MM.1S (cell line): ENCODE results near the gene MSI2.

Experiments
- DNase-seq: peaks from one replicate; pipeline ENCODE4 v3.0.0-alpha.2; 2015
- H2AFZ ChIP-seq: fragments of 300-600 bp; sonication (generic); 2 replicates; pipeline ENCODE4 v1.6.0; 2016; ENCODE audit warnings: antibody characterized with exemption, low read length
- H3F3A ChIP-seq: fragments of 300-600 bp; sonication (generic); 2 replicates; pipeline ENCODE4 v1.6.1; 2016; ENCODE audit warnings: mild to moderate bottlenecking, antibody characterized with exemption, low read length, moderate library complexity, mixed read lengths; ENCODE audit not compliant: insufficient read depth
- H3K27ac ChIP-seq: fragments of 300-600 bp; sonication (generic); 2 replicates; pipeline ENCODE4 v1.5.1; 2016; ENCODE audit warnings: mild to moderate bottlenecking, low read length
- H3K27me3 ChIP-seq: fragments of 300-600 bp; sonication (generic); replicated peaks from 2 replicates; pipeline ENCODE4 v1.6.0; 2016; ENCODE audit warnings: low read length; ENCODE audit not compliant: insufficient read depth
- H3K36me3 ChIP-seq: fragments of 300-600 bp; sonication (generic); replicated peaks from 2 replicates; pipeline ENCODE4 v1.6.1; 2016; ENCODE audit warnings: mild to moderate bottlenecking, low read length, mixed read lengths; ENCODE audit not compliant: insufficient read depth
- H3K4me1 ChIP-seq: fragments of 300-600 bp; sonication (generic); 2 replicates; pipeline ENCODE4 v1.6.1; 2016; ENCODE audit warnings: low read length, mixed read lengths
- H3K4me2 ChIP-seq: fragments of 300-600 bp; sonication (generic); 2 replicates; pipeline ENCODE4 v1.6.0; 2016; ENCODE audit warnings: low read depth, low read length
- H3K4me3 ChIP-seq: fragments of 300-600 bp; sonication (generic); 2 replicates; pipeline ENCODE4 v1.5.1; 2016; ENCODE audit warnings: low read length, mixed read lengths
- H3K79me2 ChIP-seq: fragments of 300-600 bp; sonication (generic); 2 replicates; pipeline ENCODE4 v1.6.1; 2016; ENCODE audit warnings: mixed run types, low read length, mixed read lengths
- H3K9ac ChIP-seq: fragments of 300-600 bp; sonication (generic); 2 replicates; pipeline ENCODE4 v1.6.1; 2016; ENCODE audit warnings: low read length, mixed read lengths
- H3K9me2 ChIP-seq: fragments of 300-600 bp; sonication (generic); replicated peaks from 2 replicates; pipeline ENCODE4 v1.6.1; 2016; ENCODE audit warnings: mild to moderate bottlenecking, low read length, mixed read lengths; ENCODE audit not compliant: insufficient read depth
- H3K9me3 ChIP-seq: fragments of 300-600 bp; sonication (generic); replicated peaks from 2 replicates; pipeline ENCODE4 v1.6.1; 2016; ENCODE audit warnings: mild to moderate bottlenecking, low read length, mixed read lengths; ENCODE audit not compliant: insufficient read depth
- H4K20me1 ChIP-seq: fragments of 300-600 bp; sonication (generic); 2 replicates; pipeline ENCODE4 v1.6.1; 2016; ENCODE audit warnings: mild to moderate bottlenecking, low read length, moderate library complexity, mixed read lengths; ENCODE audit not compliant: insufficient read depth
- CTCF ChIP-seq: fragments of 300-600 bp; sonication (generic); IDR thresholded peaks from 2 replicates; pipeline ENCODE4 v1.5.1; 2016; ENCODE audit warnings: antibody characterized with exemption, low read length, mixed read lengths
- EZH2 ChIP-seq: fragments of 300-600 bp; sonication (generic); optimal IDR thresholded peaks from 2 replicates; pipeline ENCODE3; 2017; ENCODE audit warnings: low read depth, mild to moderate bottlenecking, antibody characterized with exemption, low read length, mixed read lengths
- EZH2phosphoT487 ChIP-seq: fragments of 300-600 bp; sonication (generic); IDR thresholded peaks from 2 replicates; pipeline ENCODE4 v1.6.1; 2018; ENCODE audit warnings: antibody characterized with exemption, low read length

The MSI2 gene

GRCh38 chr17:57210972-57211411 is 45.3 kb upstream of the MSI2 start:
- Histone ChIP-seq H3K4me1 (no peaks in the 10 kb centered on the region), H4K20me1 (no peaks in the 10 kb centered on the region), H3F3A (no peaks in the 10 kb centered on the region), H3K9me3 (no peaks in the 10 kb centered on the region), H3K27me3 (no peaks in the 10 kb centered on the region), H2AFZ (no peak overlapping the region), H3K4me3 (no peak overlapping the region), H3K79me2 (no peaks in the 10 kb centered on the region), H3K4me2 (no peak overlapping the region), H3K36me3 (no peaks in the 10 kb centered on the region), H3K9me2 (no peaks in the 10 kb centered on the region), H3K9ac (no peak overlapping the region), H3K27ac (no peak overlapping the region)
- DNase-seq: no peak
- TF ChIP-seq EZH2 (no peak), EZH2phosphoT487 (no peak), CTCF (no peak)

GRCh38 chr17:57211543-57211942 is 44.8 kb upstream of the MSI2 start:
- Histone ChIP-seq H3K79me2 (no peaks in the 10 kb centered on the region), H3K4me3 (no peak overlapping the region), H2AFZ (no peak overlapping the region), H4K20me1 (no peaks in the 10 kb centered on the region), H3K9me2 (no peaks in the 10 kb centered on the region), H3K9ac (no peak overlapping the region), H3F3A (no peaks in the 10 kb centered on the region), H3K27me3 (no peaks in the 10 kb centered on the region), H3K36me3 (no peaks in the 10 kb centered on the region), H3K4me2 (no peak overlapping the region), H3K27ac (no peak overlapping the region), H3K9me3 (no peaks in the 10 kb centered on the region), H3K4me1 (no peaks in the 10 kb centered on the region)
- TF ChIP-seq EZH2phosphoT487 (no peak), EZH2 (no peak), CTCF (no peak)
- DNase-seq: no peak

- Histone ChIP-seq H3K9me2 (no peaks in the 10 kb centered on the region), H3K27me3 (no peaks in the 10 kb centered on the region), H3K27ac (no peak overlapping the region), H3K9ac (no peak overlapping the region), H3K4me1 (no peaks in the 10 kb centered on the region), H3K79me2 (no peaks in the 10 kb centered on the region), H2AFZ (no peak overlapping the region), H3K4me3 (no peak overlapping the region), H3K4me2 (no peak overlapping the region), H3K9me3 (no peaks in the 10 kb centered on the region), H3K36me3 (no peaks in the 10 kb centered on the region), H4K20me1 (no peaks in the 10 kb centered on the region), H3F3A (no peaks in the 10 kb centered on the region)
- DNase-seq: no peak
- no peak for TF ChIP-seq CTCF
- TF ChIP-seq EZH2phosphoT487: no peak
- no peak for TF ChIP-seq EZH2
Observed at GRCh38 chr17:57213180-57213825, 43.0 kb upstream of the MSI2 start.
